Neuronal stem cell (in vitro differentiated cells): ENCODE measurements around the gene VSIG8.

Source experiments
- DNase-seq: peaks from one replicate; pipeline ENCODE4 v3.0.0-alpha.2; 2013; ENCODE audit warnings: low spot score
- H2AFZ ChIP-seq: one replicate; pipeline ENCODE4 v1.6.1; 2013; ENCODE audit warnings: mild to moderate bottlenecking, low read length, inconsistent platforms
- H2AK5ac ChIP-seq: 2 replicates; pipeline ENCODE4 v1.6.1; 2013; ENCODE audit warnings: low read depth, mild to moderate bottlenecking, inconsistent platforms, low read length, moderate library complexity, mixed read lengths
- H2BK120ac ChIP-seq: 2 replicates; pipeline ENCODE4 v1.6.1; 2013; ENCODE audit warnings: low read depth, mild to moderate bottlenecking, inconsistent platforms, low read length, moderate library complexity, mixed read lengths
- H2BK12ac ChIP-seq: one replicate; pipeline ENCODE4 v1.6.1; 2013; ENCODE audit warnings: low read length, inconsistent platforms
- H2BK15ac ChIP-seq: 2 replicates; pipeline ENCODE4 v1.6.1; 2013; ENCODE audit warnings: mild to moderate bottlenecking, low read length, inconsistent platforms, mixed read lengths
- H2BK5ac ChIP-seq: one replicate; pipeline ENCODE4 v1.6.1; 2013; ENCODE audit warnings: inconsistent platforms, mild to moderate bottlenecking, low read length, moderate library complexity
- H3K14ac ChIP-seq: one replicate; pipeline ENCODE4 v1.6.1; 2013; ENCODE audit warnings: low read length, inconsistent platforms
- H3K18ac ChIP-seq: 2 replicates; pipeline ENCODE4 v1.6.1; 2013; ENCODE audit warnings: low read length, inconsistent platforms
- H3K23ac ChIP-seq: 2 replicates; pipeline ENCODE4 v1.6.1; 2013; ENCODE audit warnings: low read depth, mild to moderate bottlenecking, mixed read lengths, low read length, inconsistent platforms; ENCODE audit not compliant: poor library complexity
- H3K27ac ChIP-seq: replicated peaks from 3 replicates; pipeline ENCODE4 v1.5.1; 2013; ENCODE audit warnings: low read length, inconsistent platforms
- H3K27me3 ChIP-seq, 3 experiments: 2 replicates each; pipeline ENCODE4 v1.6.1; 2013; ENCODE audit warnings: low read length in 3 of 3, mild to moderate bottlenecking in 2 of 3, inconsistent platforms in 1 of 3, low read depth in 1 of 3, mixed read lengths in 1 of 3, moderate library complexity in 1 of 3; ENCODE audit not compliant: control insufficient read depth in 3 of 3, insufficient read depth in 3 of 3
- H3K36me3 ChIP-seq, 2 donors: replicated peaks in 1 of 2; 2 replicates each; pipeline ENCODE4 v1.6.1; 2013; ENCODE audit warnings: low read length in 2 of 2; ENCODE audit not compliant: control insufficient read depth in 2 of 2, insufficient read depth in 2 of 2
- H3K4ac ChIP-seq: 2 replicates; pipeline ENCODE4 v1.6.1; 2013; ENCODE audit warnings: inconsistent platforms, mild to moderate bottlenecking, low read length, moderate library complexity
- H3K4me1 ChIP-seq, 2 donors: 1 replicate in 1 of 2; 2 replicates in 1 of 2; pipeline ENCODE4 v1.6.1; 2013; ENCODE audit warnings: low read length in 2 of 2, low read depth in 1 of 2; ENCODE audit not compliant: control insufficient read depth in 2 of 2, insufficient read depth in 1 of 2
- H3K4me2 ChIP-seq: one replicate; pipeline ENCODE4 v1.6.1; 2013; ENCODE audit warnings: mild to moderate bottlenecking, low read length, inconsistent platforms; ENCODE audit not compliant: insufficient read depth, poor library complexity, severe bottlenecking
- H3K4me3 ChIP-seq, 2 donors: 2 replicates each; pipeline ENCODE4 v1.5.1; 2013; ENCODE audit warnings: low read length in 2 of 2, mild to moderate bottlenecking in 2 of 2, inconsistent platforms in 1 of 2, moderate library complexity in 1 of 2
- H3K79me1 ChIP-seq: one replicate; pipeline ENCODE4 v1.6.1; 2013; ENCODE audit warnings: low read depth, mild to moderate bottlenecking, inconsistent platforms, low read length, moderate library complexity
- H3K9ac ChIP-seq: one replicate; pipeline ENCODE4 v1.6.1; 2013; ENCODE audit warnings: mild to moderate bottlenecking, low read depth, low read length, inconsistent platforms; ENCODE audit not compliant: poor library complexity
- H3K9me3 ChIP-seq, 2 donors: replicated peaks in 1 of 2; 2 replicates each; pipeline versions ENCODE3 to v1.6.1; 2013; ENCODE audit warnings: low read length in 2 of 2, mild to moderate bottlenecking in 2 of 2, inconsistent platforms in 1 of 2, low read depth in 1 of 2, mixed read lengths in 1 of 2, moderate library complexity in 1 of 2; ENCODE audit not compliant: control insufficient read depth in 2 of 2, insufficient read depth in 1 of 2
- H4K8ac ChIP-seq: one replicate; pipeline ENCODE4 v1.6.1; 2013; ENCODE audit warnings: low read depth, mild to moderate bottlenecking, inconsistent platforms, low read length, moderate library complexity
- H4K91ac ChIP-seq: one replicate; pipeline ENCODE4 v1.6.1; 2013; ENCODE audit warnings: low read length, low read depth, mild to moderate bottlenecking, inconsistent platforms; ENCODE audit not compliant: poor library complexity
- WGBS, 2 donors: extraction: QIAGEN DNeasy Blood & Tissue Kit; methylation state at CpG; one replicate each; pipeline ENCODE4 v1.1.7; 2013; ENCODE audit warnings: missing lambda C conversion rate in 2 of 2, mixed read lengths in 1 of 2; ENCODE audit not compliant: insufficient read length in 2 of 2, insufficient replicate concordance in 1 of 2; ENCODE audit errors: extremely low coverage in 2 of 2; 5-methylcytosine and 5-hydroxymethylcytosine counted together

VSIG8 gene

GRCh38 chr1:159891275-159892157, 29.1 kb upstream of the VSIG8 start:
- H3K27me3 ChIP-seq: peaks cover 0 to 37% (median 0%) of the 10 kb centered on the region in 3 experiments
- DNase-seq: peak; percentile 48
- H3K36me3 ChIP-seq: no peaks in the 10 kb centered on the region
- no peak overlapping the region for H4K91ac ChIP-seq
- H3K4me1 ChIP-seq: peaks cover 0 to 5% of the 10 kb centered on the region in 2 donors
- no peak overlapping the region for H2BK5ac ChIP-seq
- no peak overlapping the region for H3K9ac ChIP-seq
- H2AFZ ChIP-seq: no peak overlapping the region
- no peak overlapping the region for H4K8ac ChIP-seq
- no CpG with 5 or more reads among the region's 7 CpGs for WGBS, 2 donors
- no peaks in the 10 kb centered on the region for H3K9me3 ChIP-seq
- no peak overlapping the region for H3K14ac ChIP-seq
- H3K4me3 ChIP-seq: no peak overlapping the region
- no peak overlapping the region for H3K18ac ChIP-seq
- H3K4me2 ChIP-seq: no peak overlapping the region
- no peak overlapping the region for H3K23ac ChIP-seq
- H3K4ac ChIP-seq: no peak overlapping the region
- no peak overlapping the region for H2BK120ac ChIP-seq
- no peak overlapping the region for H2BK15ac ChIP-seq
- no peak overlapping the region for H2BK12ac ChIP-seq
- no peak overlapping the region for H3K27ac ChIP-seq
- no peaks in the 10 kb centered on the region for H3K79me1 ChIP-seq
- no peak overlapping the region for H2AK5ac ChIP-seq

GRCh38 chr1:159890390-159890789, 27.9 kb upstream of the VSIG8 start:
- Histone ChIP-seq H2AK5ac (no peak overlapping the region), H2BK5ac (no peak overlapping the region), H2BK15ac (no peak overlapping the region), H3K9ac (no peak overlapping the region), H3K9me3 (no peaks in the 10 kb centered on the region), H4K8ac (no peak overlapping the region), H3K23ac (no peak overlapping the region), H3K4me2 (no peak overlapping the region), H3K27me3 (peaks cover 0 to 30% (median 0%) of the 10 kb centered on the region in 3 experiments), H3K79me1 (no peaks in the 10 kb centered on the region), H3K14ac (no peak overlapping the region), H3K4ac (no peak overlapping the region), H3K4me3 (no peak overlapping the region), H2AFZ (no peak overlapping the region), H3K18ac (no peak overlapping the region), H3K36me3 (no peaks in the 10 kb centered on the region), H4K91ac (no peak overlapping the region), H2BK120ac (no peak overlapping the region), H2BK12ac (no peak overlapping the region), H3K27ac (no peak overlapping the region), H3K4me1 (peaks cover 0 to 5% of the 10 kb centered on the region in 2 donors)
- WGBS, 2 donors: no CpG with 5 or more reads among the region's 8 CpGs
- no peak for DNase-seq

- H3K18ac ChIP-seq: no peak overlapping the region
- no peak overlapping the region for H2AK5ac ChIP-seq
- no peaks in the 10 kb centered on the region for H3K36me3 ChIP-seq
- H4K91ac ChIP-seq: no peak overlapping the region
- no peak overlapping the region for H3K4me3 ChIP-seq
- peaks cover 0 to 5% of the 10 kb centered on the region in 2 donors for H3K4me1 ChIP-seq
- no peak overlapping the region for H2BK120ac ChIP-seq
- no peaks in the 10 kb centered on the region for H3K9me3 ChIP-seq
- H3K9ac ChIP-seq: no peak overlapping the region
- no peak overlapping the region for H3K23ac ChIP-seq
- H3K79me1 ChIP-seq: no peaks in the 10 kb centered on the region
- no peak overlapping the region for H4K8ac ChIP-seq
- no peak overlapping the region for H2BK15ac ChIP-seq
- no peak overlapping the region for H2BK12ac ChIP-seq
- peaks cover 0 to 25% (median 0%) of the 10 kb centered on the region in 3 experiments for H3K27me3 ChIP-seq
- H2BK5ac ChIP-seq: no peak overlapping the region
- H2AFZ ChIP-seq: no peak overlapping the region
- H3K27ac ChIP-seq: peak overlapping the region; percentile 11
- no CpG with 5 or more reads among the region's 2 CpGs for WGBS, 2 donors
- DNase-seq: peak; percentile 14
- no peak overlapping the region for H3K14ac ChIP-seq
- H3K4me2 ChIP-seq: no peak overlapping the region
- peak overlapping the region; percentile 61 for H3K4ac ChIP-seq
These were observed 27.4 kb upstream of the VSIG8 start for GRCh38 chr1:159889821-159890252.

GRCh38 chr1:159889202-159889601, 26.7 kb upstream of the VSIG8 start:
- H3K36me3 ChIP-seq: no peaks in the 10 kb centered on the region
- H2BK12ac ChIP-seq: no peak overlapping the region
- H3K4ac ChIP-seq: no peak overlapping the region
- H2BK15ac ChIP-seq: no peak overlapping the region
- DNase-seq: no peak
- H3K79me1 ChIP-seq: no peaks in the 10 kb centered on the region
- H3K18ac ChIP-seq: no peak overlapping the region
- H3K27me3 ChIP-seq: peaks cover 0 to 21% (median 0%) of the 10 kb centered on the region in 3 experiments
- H2AFZ ChIP-seq: no peak overlapping the region
- H2BK5ac ChIP-seq: no peak overlapping the region
- no peaks in the 10 kb centered on the region for H3K9me3 ChIP-seq
- no peak overlapping the region for H3K4me3 ChIP-seq
- no peak overlapping the region for H3K9ac ChIP-seq
- H3K14ac ChIP-seq: no peak overlapping the region
- WGBS, 2 donors: no CpG with 5 or more reads among the region's 4 CpGs
- H2AK5ac ChIP-seq: no peak overlapping the region
- peaks cover 0 to 5% of the 10 kb centered on the region in 2 donors for H3K4me1 ChIP-seq
- H4K91ac ChIP-seq: no peak overlapping the region
- no peak overlapping the region for H3K27ac ChIP-seq
- H3K4me2 ChIP-seq: no peak overlapping the region
- H3K23ac ChIP-seq: no peak overlapping the region
- H4K8ac ChIP-seq: no peak overlapping the region
- no peak overlapping the region for H2BK120ac ChIP-seq
